Measurements from ENCODE around the gene FEM1A.

Gene FEM1A

DNA sequence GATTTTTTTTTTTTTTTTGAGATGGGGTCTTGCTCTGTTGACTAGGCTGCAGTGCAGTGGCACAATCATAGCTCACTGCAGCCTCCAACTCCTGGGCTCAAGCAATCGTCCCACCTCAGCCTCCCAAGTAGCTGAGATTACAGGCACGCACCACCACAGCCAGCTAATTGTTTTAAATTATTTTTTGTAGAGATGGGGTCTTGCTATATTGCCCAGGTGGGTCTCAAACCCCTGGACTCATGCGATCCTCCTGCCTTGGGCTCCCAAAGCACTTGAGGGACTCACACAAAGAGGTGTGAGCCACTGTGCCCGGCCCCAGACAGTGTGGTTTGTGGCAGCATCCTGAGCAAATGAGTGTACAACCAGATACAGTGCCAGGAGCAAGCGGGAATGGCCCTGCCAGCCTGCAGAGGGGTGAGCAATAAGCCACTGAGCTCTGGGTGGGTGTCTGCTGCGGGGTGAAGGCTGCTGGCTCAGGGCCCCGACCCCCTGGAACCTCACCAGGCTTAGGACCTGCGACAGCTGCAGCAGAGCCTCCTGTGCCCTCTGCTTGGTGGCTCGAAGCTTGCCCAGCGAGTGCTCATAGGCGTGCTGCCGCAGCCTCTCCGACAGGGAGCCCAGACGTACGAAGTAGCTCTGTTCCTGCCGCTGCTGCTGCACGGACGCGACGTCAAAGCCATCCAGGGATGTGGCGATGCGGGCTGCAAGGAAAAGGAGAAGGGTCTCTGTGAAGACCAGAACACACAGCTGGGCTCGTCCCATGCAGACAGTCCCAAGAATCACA is 55.8 kb downstream of the FEM1A start:
- peaks cover 80% of the 10 kb centered on the region for H3K36me3 ChIP-seq (ENCODE audit: control insufficient read depth, low read length)
- peaks cover 31% of the 10 kb centered on the region for H3F3A ChIP-seq (ENCODE audit: control insufficient read depth, insufficient read depth)
- H3K4me1 ChIP-seq (ENCODE audit: control insufficient read depth, low read length) = peaks cover 78% of the 10 kb centered on the region
- H3K4me3 ChIP-seq (ENCODE audit: low read length) = no peak overlapping the region
- no peaks in the 10 kb centered on the region for H3K9me3 ChIP-seq (ENCODE audit: control insufficient read depth, insufficient read depth, low read length)
- H3K27ac ChIP-seq (ENCODE audit: low read depth, low read length) = peak overlapping the region; percentile 14; the same call in 1 of the 2 replicates
- H3K4me2 ChIP-seq (ENCODE audit: low read length) = no peak overlapping the region
- peaks cover 8% of the 10 kb centered on the region for H3K79me2 ChIP-seq (ENCODE audit: control insufficient read depth, low read length)
- no peaks in the 10 kb centered on the region for H3K27me3 ChIP-seq (ENCODE audit: control insufficient read depth, low read length)
- no peaks in the 10 kb centered on the region for H4K20me1 ChIP-seq (ENCODE audit: control insufficient read depth, insufficient read depth, low read depth, low read length)
- TF ChIP-seq, protein P1, sequence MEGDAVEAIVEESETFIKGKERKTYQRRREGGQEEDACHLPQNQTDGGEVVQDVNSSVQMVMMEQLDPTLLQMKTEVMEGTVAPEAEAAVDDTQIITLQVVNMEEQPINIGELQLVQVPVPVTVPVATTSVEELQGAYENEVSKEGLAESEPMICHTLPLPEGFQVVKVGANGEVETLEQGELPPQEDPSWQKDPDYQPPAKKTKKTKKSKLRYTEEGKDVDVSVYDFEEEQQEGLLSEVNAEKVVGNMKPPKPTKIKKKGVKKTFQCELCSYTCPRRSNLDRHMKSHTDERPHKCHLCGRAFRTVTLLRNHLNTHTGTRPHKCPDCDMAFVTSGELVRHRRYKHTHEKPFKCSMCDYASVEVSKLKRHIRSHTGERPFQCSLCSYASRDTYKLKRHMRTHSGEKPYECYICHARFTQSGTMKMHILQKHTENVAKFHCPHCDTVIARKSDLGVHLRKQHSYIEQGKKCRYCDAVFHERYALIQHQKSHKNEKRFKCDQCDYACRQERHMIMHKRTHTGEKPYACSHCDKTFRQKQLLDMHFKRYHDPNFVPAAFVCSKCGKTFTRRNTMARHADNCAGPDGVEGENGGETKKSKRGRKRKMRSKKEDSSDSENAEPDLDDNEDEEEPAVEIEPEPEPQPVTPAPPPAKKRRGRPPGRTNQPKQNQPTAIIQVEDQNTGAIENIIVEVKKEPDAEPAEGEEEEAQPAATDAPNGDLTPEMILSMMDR (IDR thresholded peaks at IDR 0.05; ENCODE audit: low read depth, low read length, poor library complexity, severe bottlenecking) = no peak
- no peak for TF ChIP-seq EZH2phosphoT487 (IDR thresholded peaks at IDR 0.05; ENCODE audit: borderline replicate concordance, low read length)
- H3K9me2 ChIP-seq (replicated peaks; ENCODE audit: control insufficient read depth, low read length) = no peaks in the 10 kb centered on the region

DNA sequence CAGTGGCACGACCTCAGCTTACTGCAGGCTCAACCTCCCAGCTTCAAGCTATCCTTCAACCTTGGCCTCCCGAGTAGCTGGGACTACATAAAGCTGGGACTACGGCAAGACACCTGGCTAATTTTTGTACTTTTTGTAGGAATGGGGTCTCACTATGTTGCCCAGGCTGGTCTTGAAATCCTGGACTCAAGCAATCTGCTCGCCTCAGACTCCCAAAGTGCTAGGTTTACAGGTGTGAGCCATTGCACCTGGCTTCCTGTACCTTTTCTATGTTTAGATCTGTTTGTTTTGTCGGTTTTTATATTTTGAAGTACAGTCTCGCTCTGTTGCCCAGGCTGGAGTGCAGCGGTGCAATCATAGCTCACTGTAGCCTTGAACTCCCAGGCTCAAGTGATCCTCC is 57.5 kb downstream of the FEM1A start:
- peaks cover 27% of the 10 kb centered on the region for H3F3A ChIP-seq (ENCODE audit: control insufficient read depth, insufficient read depth)
- H3K27me3 ChIP-seq (ENCODE audit: control insufficient read depth, low read length) = no peaks in the 10 kb centered on the region
- no peaks in the 10 kb centered on the region for H3K9me2 ChIP-seq (replicated peaks; ENCODE audit: control insufficient read depth, low read length)
- TF ChIP-seq, protein P1 (IDR thresholded peaks at IDR 0.05; ENCODE audit: low read depth, low read length, poor library complexity, severe bottlenecking) = no peak
- TF ChIP-seq EZH2phosphoT487 (IDR thresholded peaks at IDR 0.05; ENCODE audit: borderline replicate concordance, low read length) = no peak
- peaks cover 8% of the 10 kb centered on the region for H3K79me2 ChIP-seq (ENCODE audit: control insufficient read depth, low read length)
- peak overlapping the region; percentile 89 for H3K27ac ChIP-seq (ENCODE audit: low read depth, low read length)
- peak overlapping the region; percentile 63 for H3K4me2 ChIP-seq (ENCODE audit: low read length)
- H3K36me3 ChIP-seq (ENCODE audit: control insufficient read depth, low read length) = peaks cover 68% of the 10 kb centered on the region
- peak overlapping the region; percentile 44 for H3K4me3 ChIP-seq (ENCODE audit: low read length)
- H4K20me1 ChIP-seq (ENCODE audit: control insufficient read depth, insufficient read depth, low read depth, low read length) = no peaks in the 10 kb centered on the region
- H3K4me1 ChIP-seq (ENCODE audit: control insufficient read depth, low read length) = peaks cover 78% of the 10 kb centered on the region
- H3K9me3 ChIP-seq (ENCODE audit: control insufficient read depth, insufficient read depth, low read length) = no peaks in the 10 kb centered on the region
